ENCODE results near the gene NRBF2.

DNA sequence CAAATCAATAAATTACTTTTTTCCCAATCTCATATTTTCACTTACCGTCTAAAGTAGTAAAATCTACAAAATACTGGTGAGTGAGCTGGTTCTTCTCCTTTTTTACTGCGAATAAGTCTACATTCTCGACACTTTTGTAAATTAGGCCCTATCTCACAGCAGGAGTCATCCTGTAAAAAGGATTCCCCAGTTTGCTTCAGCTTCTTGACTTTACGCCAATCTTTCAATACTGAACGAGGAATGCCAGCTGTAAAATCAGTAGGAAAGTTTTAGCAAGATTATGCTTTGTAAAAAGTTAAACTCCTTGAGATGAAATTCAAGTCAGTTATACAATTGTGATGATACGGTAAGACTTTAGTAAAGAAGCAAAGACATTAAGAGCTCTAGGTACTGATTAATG is 67.3 kb downstream of the NRBF2 start:
- TF ChIP-seq, protein P1, sequence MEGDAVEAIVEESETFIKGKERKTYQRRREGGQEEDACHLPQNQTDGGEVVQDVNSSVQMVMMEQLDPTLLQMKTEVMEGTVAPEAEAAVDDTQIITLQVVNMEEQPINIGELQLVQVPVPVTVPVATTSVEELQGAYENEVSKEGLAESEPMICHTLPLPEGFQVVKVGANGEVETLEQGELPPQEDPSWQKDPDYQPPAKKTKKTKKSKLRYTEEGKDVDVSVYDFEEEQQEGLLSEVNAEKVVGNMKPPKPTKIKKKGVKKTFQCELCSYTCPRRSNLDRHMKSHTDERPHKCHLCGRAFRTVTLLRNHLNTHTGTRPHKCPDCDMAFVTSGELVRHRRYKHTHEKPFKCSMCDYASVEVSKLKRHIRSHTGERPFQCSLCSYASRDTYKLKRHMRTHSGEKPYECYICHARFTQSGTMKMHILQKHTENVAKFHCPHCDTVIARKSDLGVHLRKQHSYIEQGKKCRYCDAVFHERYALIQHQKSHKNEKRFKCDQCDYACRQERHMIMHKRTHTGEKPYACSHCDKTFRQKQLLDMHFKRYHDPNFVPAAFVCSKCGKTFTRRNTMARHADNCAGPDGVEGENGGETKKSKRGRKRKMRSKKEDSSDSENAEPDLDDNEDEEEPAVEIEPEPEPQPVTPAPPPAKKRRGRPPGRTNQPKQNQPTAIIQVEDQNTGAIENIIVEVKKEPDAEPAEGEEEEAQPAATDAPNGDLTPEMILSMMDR (IDR thresholded peaks at IDR 0.05) = no peak
- no peak for TF ChIP-seq EP300 (IDR thresholded peaks at IDR 0.05)
- TF ChIP-seq POLR2A (IDR thresholded peaks at IDR 0.05) = no peak
- no peak for TF ChIP-seq POLR2AphosphoS5 (IDR thresholded peaks at IDR 0.05)
